Inferior parietal cortex (tissue), 1 donor: ENCODE measurements around the gene NRG2.

ENCODE experiments used
- DNase-seq: peaks from one replicate; pipeline ENCODE4 v3.0.0-alpha.2; 2016; ENCODE audit errors: extremely low spot score

The NRG2 gene

DNA sequence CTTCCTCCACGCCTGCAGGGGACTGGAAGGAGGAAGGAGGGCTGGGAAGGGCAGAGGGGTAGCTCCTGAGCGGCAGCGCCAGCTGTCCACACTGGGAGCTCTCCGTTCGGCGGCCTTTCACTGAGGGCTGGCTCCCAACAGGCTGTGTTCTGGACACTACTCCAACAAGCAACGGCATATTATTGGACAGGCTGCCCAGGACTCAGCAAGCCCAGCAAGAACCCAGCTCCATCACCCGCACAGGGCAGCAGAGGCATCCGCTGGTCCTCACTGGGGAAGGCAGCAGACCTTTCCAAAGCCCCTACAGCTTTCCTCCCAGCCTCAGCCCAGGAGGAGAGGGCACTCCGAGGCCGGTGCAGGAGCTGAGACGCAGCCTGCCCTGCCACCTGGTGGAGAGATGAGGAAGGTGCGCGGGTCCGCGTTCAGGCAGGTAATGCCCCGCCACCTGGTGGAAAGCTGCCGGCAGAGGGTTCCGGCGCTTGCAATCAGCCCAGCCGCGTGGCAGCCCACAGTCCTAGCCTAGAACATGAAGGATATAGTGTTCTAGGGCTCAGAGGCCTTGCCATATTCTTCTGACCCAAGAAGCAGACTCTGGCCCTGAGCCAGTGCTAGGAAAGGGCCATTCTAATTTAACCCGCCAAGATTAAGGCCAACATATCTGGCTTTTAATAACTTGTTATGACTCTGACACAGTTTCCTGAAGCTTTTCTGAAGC is 74.4 kb downstream of the NRG2 start:
- peak; percentile 71 for DNase-seq

DNA sequence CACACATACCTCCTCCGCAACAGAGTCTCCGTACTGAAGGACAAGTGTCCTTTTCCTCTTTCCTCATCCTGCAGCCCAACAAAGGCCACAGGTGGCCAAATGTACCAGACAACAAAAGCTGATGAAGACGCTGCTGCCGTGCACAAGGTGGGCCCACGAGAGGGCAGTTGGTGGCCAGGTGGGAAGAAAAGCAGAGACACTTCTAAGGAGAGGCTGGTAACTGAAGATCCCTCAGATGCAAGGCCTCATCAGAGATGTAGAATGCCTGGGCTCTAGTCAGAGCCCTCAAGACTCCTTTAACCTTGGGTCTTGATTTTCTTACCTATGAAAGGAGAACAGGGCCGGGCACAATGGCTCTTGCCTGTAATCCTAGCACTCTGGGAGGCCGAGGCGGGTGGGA is 75.7 kb downstream of the NRG2 start:
- DNase-seq: no peak

DNA sequence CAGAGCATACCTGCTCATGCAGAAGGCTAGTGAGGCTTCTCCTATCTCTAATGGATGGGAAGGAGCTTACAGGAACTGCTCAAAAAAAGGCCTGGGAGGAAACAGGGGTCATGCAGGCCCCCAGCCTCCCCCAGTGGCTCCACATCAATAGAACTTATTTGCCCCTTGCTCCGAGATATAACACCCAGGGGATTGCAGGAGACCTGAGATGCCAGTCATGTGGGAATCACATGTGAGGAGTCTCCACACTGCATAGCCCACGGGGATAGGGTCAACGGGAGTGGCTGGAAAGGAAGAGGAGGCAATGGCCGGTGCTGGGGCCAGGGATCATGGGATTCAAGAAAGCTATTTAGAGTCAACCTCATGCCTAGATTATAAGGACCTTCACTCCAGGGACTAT is 76.2 kb downstream of the NRG2 start:
- no peak for DNase-seq

DNA sequence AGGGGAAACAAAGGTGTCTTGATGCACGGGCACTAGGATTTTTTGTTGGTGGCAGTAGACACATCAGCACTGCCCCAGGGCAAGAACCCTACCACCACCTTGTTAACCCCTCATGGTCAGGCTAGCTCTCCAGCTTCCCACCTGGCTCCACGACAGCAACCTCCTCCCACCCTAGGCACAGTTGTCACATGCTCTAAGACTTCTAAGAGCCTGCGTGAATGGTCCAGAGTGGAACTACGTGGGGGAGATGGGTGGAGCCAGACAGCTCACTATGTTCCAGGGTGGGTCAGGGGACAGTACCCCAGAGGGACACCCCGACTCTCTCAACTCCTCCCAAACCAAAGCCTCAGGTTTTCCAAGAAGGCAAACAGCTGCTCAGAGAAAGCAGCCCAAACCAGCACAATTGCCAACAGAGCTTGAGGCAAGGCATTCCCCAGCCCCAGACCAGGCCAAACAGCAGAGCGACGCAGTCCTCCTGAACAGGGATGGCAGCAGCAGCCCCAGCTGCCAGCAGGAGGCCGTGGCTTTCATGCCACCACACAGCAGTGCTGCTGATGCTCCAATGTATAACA is 78.0 kb downstream of the NRG2 start:
- no peak for DNase-seq

GRCh38 chr5:139964266-139964993 is 78.7 kb downstream of the NRG2 start:
- no peak for DNase-seq

DNA sequence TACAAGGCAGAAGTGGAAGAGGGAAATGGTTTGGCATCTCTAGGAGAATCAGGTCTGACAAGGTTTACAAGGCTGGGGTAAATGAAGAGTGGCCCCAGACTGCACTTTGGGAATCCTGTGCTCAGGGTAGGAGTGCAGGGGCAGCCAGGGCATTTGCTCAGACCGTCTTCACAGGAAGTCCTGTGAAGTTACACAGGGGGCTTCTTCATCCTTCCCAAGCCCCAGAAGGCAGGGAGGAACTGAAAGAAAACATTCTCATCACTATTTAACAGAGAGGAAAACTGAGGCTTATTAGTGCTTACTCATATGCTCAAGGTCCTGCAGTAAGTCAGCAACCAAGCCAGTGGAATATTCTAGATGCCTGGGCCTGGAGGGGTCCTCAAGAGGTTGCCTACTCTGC is 80.7 kb downstream of the NRG2 start:
- DNase-seq: no peak

- DNase-seq: no peak
Measured at GRCh38 chr5:139961435-139962157, 81.5 kb downstream of the NRG2 start.

DNA sequence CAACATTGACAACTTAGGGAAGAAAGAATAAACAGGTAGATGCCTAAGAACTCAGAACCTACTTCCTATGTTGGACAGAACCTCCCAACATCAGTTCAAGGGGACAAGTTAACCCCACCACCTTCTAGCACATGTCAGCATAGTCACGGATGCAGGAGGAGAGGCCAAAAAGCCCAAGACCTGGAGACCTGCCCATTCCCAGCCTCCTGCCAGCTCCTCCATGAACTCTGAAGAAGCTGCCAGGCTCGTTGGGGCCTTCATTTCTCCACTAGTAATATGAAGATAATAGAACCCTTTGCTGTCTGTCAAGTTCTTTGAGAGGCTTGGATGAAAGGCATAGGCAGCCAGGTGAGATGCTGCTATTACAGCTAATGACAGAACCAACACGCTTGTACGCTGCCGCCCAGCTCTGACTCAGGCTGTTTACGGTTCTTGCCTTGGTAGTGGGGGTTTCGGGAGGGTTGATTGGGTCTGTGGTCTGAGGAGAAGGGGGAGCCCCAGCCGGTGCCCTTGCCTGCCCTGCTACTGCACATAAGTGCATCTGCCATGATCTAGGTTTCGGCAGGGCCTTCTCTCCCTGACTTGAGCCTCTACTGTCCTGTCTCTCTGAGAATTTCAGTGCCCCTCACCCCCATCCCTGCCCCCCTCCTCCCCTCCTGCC is 82.2 kb downstream of the NRG2 start:
- no peak for DNase-seq

GRCh38 chr5:139958432-139959148 is 84.5 kb downstream of the NRG2 start:
- DNase-seq: no peak

GRCh38 chr5:139956342-139956741 is 86.8 kb downstream of the NRG2 start:
- no peak for DNase-seq

DNA sequence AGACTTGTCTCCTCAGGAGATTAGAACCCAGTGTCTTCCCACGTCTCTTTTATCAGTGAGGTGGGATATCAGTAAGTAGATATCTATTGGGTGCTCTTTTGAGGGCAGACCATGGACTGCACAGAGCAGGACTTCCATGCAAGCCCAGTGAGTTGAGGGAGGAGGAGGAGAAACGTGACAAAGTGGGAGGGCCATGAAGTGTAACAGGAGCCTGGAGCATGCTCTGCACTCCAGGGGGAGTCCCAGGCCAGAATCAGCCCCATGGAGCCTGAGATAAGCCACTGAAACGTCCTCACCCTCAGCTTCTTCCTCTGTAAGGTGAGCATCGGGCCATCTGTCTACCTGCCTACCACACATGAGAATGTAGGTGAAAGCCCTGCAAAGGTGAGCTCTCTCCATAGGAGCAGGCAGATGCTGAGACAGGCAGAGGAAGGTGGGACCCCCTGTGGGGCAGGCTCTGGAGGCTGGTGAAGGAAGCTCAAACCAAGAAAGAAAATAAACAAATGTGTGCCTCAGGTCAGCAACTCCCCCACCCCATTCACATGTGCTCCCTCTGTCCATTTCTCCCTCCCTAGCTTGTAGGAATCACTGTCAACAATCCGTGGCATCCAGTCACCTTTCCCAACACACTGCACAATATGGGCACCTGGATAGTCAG is 87.4 kb downstream of the NRG2 start:
- DNase-seq: no peak

- DNase-seq: no peak
Measured at GRCh38 chr5:139955053-139955605, 88.0 kb downstream of the NRG2 start.

GRCh38 chr5:139954462-139954861 is 88.6 kb downstream of the NRG2 start:
- no peak for DNase-seq

DNA sequence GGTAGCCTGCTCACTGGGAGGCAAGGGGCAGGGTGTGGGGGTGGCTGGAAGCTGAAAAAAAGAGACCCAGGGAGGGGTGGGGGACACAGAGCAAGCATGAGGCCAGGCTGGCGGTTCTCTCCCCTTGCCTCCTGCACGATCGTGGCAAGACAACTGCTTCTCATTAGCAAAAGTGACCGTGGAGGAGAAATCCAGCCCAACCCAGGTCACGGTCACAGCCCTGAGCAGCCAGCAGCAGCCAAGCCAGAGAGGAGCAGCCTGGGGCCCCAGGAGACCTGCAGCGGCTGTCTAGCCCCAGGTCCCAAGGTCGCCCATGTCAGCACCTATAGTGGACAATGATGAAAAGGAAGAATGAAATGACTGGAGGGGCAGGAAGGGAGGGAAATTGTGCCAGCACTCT is 89.1 kb downstream of the NRG2 start:
- no peak for DNase-seq

DNA sequence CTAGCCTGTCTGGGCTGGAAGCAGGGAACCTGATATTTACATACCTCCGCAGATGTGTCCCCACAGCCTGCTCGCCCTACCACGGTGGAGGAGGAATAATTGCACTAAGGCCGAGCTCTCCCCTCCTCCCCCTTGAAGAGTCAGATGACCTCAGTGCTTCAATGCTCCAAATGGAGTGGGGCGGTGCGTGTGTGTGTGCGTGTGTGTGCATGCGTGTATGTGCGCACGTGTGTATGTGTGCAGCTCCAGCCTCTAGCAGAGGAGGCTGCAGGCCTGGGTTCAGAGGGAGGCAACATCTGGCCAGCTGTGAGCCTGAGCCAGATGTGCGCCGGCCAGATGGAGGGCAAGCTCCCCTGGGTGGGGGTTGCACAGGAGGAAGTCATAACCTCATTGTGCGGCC is 90.5 kb downstream of the NRG2 start:
- no peak for DNase-seq

DNA sequence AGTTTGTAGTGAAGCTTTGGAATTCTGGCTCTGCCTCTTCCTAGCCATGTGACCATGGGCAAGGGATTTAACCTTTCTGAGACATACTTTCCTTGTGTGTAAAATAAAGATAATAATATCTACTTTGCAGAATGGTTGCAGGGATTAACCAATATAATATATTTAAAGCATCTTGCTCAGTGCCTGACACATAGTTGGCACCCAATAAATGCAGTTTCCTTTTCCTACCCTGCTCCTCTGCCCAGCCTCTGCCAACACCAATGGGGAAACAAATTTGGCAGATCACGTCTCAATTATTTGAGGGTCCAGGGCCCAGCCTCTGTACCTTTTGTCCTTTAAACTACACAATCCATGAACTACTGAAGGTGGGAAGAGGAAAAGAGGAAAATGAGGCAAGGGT is 91.1 kb downstream of the NRG2 start:
- DNase-seq: no peak

DNA sequence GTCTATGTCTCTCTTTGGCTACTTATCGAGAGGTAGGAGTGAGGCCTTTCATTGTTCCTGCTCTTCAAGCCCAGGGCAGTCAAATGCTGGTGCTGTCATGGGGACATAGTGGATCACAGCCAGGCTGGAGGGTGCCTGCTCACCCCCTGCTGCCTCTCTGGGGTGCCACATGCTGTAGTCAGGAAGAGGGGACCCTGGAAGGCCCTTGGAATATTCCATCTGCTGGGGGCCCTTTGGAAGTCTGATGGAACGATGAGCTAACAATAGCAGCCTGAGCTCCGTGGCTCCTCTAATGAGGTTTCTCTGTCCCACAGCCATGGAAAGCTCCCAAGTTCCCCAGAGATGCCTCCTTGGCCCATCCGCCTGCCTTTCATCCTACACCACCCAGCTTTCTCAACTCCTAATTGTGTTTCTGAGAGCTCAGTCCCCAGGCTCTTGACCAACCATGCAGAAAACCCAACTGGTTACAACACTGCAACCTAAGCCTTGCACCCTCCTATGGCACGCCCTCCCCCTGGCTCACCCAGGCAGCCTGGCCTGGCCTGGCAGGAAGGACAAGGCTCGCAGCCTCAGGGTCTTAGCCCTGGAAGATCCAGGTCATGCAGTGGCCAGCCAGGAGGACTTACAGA is 91.7 kb downstream of the NRG2 start:
- no peak for DNase-seq

DNA sequence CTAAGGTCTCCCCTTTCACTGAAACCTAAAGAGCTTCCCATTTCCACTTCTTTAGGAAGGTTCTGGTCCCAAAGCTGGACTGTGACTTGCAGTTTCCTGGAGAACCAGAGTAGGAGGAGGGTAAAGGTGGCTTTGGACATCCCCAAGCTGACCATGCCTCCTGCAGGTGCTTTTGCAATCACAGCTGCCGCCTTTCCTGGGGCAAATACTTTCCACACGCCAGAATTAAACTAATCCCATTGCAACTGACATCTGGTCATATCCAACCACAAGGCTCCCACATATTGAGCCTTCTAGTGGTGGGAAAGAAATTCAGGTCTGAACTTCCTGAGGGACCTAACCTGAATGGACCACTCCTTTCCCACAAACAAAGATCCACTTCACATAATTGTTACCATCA is 92.7 kb downstream of the NRG2 start:
- no peak for DNase-seq

DNA sequence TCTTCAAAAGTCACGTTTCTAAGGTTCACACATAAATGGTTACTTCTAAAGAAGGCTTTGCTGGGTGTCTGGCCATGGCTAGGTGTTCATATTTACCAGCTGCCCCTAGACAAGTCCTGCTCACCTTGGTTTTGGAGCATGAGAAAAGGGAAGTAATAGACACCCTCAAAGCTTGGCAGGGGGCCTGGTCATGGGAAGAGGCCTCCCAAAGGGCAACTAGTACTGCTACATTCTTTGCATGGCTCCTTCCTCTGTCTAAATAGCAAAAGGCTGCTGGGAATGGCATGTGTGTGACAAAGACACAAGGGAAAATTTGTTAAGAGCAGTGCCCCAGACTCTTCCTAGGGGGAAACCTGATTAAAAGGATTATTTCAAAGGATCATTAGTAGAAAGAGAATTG is 93.4 kb downstream of the NRG2 start:
- no peak for DNase-seq

DNA sequence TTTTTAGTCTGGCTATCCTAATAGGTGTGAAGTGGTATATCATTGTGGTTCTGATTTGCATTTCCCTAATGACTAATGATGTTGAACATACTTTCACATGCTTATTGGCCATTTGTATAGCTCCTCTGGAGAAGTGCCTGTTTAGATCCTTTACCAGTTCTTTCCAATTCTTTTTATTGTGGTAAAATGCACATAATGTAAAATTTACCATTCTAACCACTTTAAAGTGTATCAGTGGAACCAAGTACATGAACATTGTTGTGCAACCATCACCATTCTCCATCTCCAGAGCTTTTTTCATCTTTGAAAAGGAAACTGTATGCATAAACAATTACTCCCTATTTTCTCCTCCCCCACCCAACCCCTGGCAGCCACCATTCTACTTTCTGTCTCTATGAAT is 95.4 kb downstream of the NRG2 start:
- DNase-seq: no peak
